Peyer's patch (tissue), 4 donors: ENCODE data around the gene LDLRAD3. TPM values are rescaled to one million over a fixed set of nuclear protein-coding genes. Genes with fewer than 3 reads are reported as not detected.

Experiments
- DNase-seq, 3 donors: peaks; one replicate each; pipeline ENCODE4 v3.0.0-alpha.2; 2017 to 2019
- H3K27ac ChIP-seq, 4 donors: fragments of 200-600 bp; sonication (generic); one replicate each; pipeline ENCODE4 v1.5.1; 2016 to 2019
- H3K27me3 ChIP-seq, 2 donors: fragments of 200-600 bp; sonication (generic); one replicate each; pipeline ENCODE4 v1.5.1; 2019
- H3K36me3 ChIP-seq, 3 donors: fragments of 200-600 bp; sonication (generic); one replicate each; pipeline ENCODE4 v1.5.1; 2016 to 2019
- H3K4me1 ChIP-seq, 4 donors: fragments of 200-600 bp; sonication (generic); one replicate each; pipeline ENCODE4 v1.5.1; 2016 to 2019
- H3K4me3 ChIP-seq, 4 donors: fragments of 200-600 bp; sonication (generic); 1 replicate in 3 of 4; 2 replicates in 1 of 4; pipeline ENCODE4 v1.5.1; 2016 to 2019; ENCODE audit warnings: mild to moderate bottlenecking in 1 of 4
- H3K9me3 ChIP-seq, 4 donors: fragments of 200-600 bp; sonication (generic); one replicate each; pipeline ENCODE4 v1.5.1; 2016 to 2019; ENCODE audit warnings: mild to moderate bottlenecking in 1 of 4
- CTCF ChIP-seq, 6 experiments: fragments of 450-650 bp in 4 of 6; fragments of 200-600 bp in 2 of 6; sonication (generic) in 1 of 6; IDR thresholded peaks; one replicate each; pipeline ENCODE4 v1.5.1; 2017 to 2019; ENCODE audit warnings: antibody characterized with exemption in 6 of 6, mild to moderate bottlenecking in 3 of 6, moderate library complexity in 1 of 6
- POLR2A ChIP-seq, 2 donors: fragments of 450-650 bp; IDR thresholded peaks; one replicate each; pipeline ENCODE4 v1.5.1; 2017; ENCODE audit warnings: antibody characterized with exemption in 2 of 2, mild to moderate bottlenecking in 2 of 2, moderate library complexity in 2 of 2
- total RNA-seq, 4 donors: library from RNA; depleted of rRNA; stranded (reverse); fragments of >200 nt; gene quantifications; one replicate each; pipeline ENCODE4 v1.1.0, GENCODE V29; 2016

The LDLRAD3 gene
- total RNA-seq, 4 donors from 2014 or later = 1.2 to 14.0 (median 4.8) TPM

- DNase-seq = no peak
- no peaks in the 10 kb centered on the region for H3K27me3 ChIP-seq
- no peak overlapping the region for H3K4me3 ChIP-seq
- H3K9me3 ChIP-seq = no peaks in the 10 kb centered on the region
- no peaks in the 10 kb centered on the region for H3K4me1 ChIP-seq
- no peak for TF ChIP-seq CTCF (IDR thresholded peaks at IDR 0.05)
- TF ChIP-seq POLR2A (IDR thresholded peaks at IDR 0.05) = no peak
- H3K36me3 ChIP-seq = no peaks in the 10 kb centered on the region
- H3K27ac ChIP-seq = no peak overlapping the region
These were observed 51.9 kb downstream of the LDLRAD3 start for GRCh38 chr11:35995681-35996271.

GRCh38 chr11:35997902-35998520 is 54.1 kb downstream of the LDLRAD3 start:
- no peak for DNase-seq
- no peaks in the 10 kb centered on the region for H3K4me1 ChIP-seq
- no peak overlapping the region for H3K27ac ChIP-seq
- H3K27me3 ChIP-seq = no peaks in the 10 kb centered on the region
- no peak for TF ChIP-seq CTCF (IDR thresholded peaks at IDR 0.05)
- no peak for TF ChIP-seq POLR2A (IDR thresholded peaks at IDR 0.05)
- no peaks in the 10 kb centered on the region for H3K36me3 ChIP-seq
- no peaks in the 10 kb centered on the region for H3K9me3 ChIP-seq
- H3K4me3 ChIP-seq = no peak overlapping the region

GRCh38 chr11:35998634-35999033 is 54.8 kb downstream of the LDLRAD3 start:
- H3K4me1 ChIP-seq = no peaks in the 10 kb centered on the region

GRCh38 chr11:36000616-36001190 is 56.8 kb downstream of the LDLRAD3 start:
- no peak overlapping the region for H3K4me3 ChIP-seq
- TF ChIP-seq CTCF (IDR thresholded peaks at IDR 0.05) (no peak), POLR2A (IDR thresholded peaks at IDR 0.05) (no peak)
- H3K27ac ChIP-seq = no peak overlapping the region
- no peaks in the 10 kb centered on the region for H3K9me3 ChIP-seq
- no peaks in the 10 kb centered on the region for H3K36me3 ChIP-seq
- no peaks in the 10 kb centered on the region for H3K27me3 ChIP-seq
- no peaks in the 10 kb centered on the region for H3K4me1 ChIP-seq
- DNase-seq = no peak

More at GRCh38 chr11:35998634-35999033, 54.8 kb downstream of the LDLRAD3 start:
- H3K4me3 ChIP-seq = no peak overlapping the region
- H3K9me3 ChIP-seq = no peaks in the 10 kb centered on the region
- no peak overlapping the region for H3K27ac ChIP-seq
- TF ChIP-seq POLR2A (IDR thresholded peaks at IDR 0.05) (no peak), CTCF (IDR thresholded peaks at IDR 0.05) (no peak)
- H3K36me3 ChIP-seq = no peaks in the 10 kb centered on the region
- H3K27me3 ChIP-seq = no peaks in the 10 kb centered on the region
- DNase-seq = no peak

GRCh38 chr11:36002196-36002595 is 58.3 kb downstream of the LDLRAD3 start:
- Histone ChIP-seq H3K27ac (no peak overlapping the region), H3K36me3 (no peaks in the 10 kb centered on the region), H3K27me3 (no peaks in the 10 kb centered on the region), H3K4me3 (no peak overlapping the region), H3K9me3 (no peaks in the 10 kb centered on the region), H3K4me1 (no peaks in the 10 kb centered on the region)
- DNase-seq = no peak
- no peak for TF ChIP-seq POLR2A (IDR thresholded peaks at IDR 0.05)
- TF ChIP-seq CTCF (IDR thresholded peaks at IDR 0.05) = no peak
